HG03432 (cell line): ENCODE results near the gene SCGB3A1.

Experiments
- ATAC-seq: cut with Tn5 transposase; IDR thresholded peaks from one replicate; pipeline ENCODE4 v1.9.1; 2021; ENCODE audit warnings: mild to moderate bottlenecking, moderate library complexity; ENCODE audit not compliant: unreplicated experiment

The SCGB3A1 gene

DNA sequence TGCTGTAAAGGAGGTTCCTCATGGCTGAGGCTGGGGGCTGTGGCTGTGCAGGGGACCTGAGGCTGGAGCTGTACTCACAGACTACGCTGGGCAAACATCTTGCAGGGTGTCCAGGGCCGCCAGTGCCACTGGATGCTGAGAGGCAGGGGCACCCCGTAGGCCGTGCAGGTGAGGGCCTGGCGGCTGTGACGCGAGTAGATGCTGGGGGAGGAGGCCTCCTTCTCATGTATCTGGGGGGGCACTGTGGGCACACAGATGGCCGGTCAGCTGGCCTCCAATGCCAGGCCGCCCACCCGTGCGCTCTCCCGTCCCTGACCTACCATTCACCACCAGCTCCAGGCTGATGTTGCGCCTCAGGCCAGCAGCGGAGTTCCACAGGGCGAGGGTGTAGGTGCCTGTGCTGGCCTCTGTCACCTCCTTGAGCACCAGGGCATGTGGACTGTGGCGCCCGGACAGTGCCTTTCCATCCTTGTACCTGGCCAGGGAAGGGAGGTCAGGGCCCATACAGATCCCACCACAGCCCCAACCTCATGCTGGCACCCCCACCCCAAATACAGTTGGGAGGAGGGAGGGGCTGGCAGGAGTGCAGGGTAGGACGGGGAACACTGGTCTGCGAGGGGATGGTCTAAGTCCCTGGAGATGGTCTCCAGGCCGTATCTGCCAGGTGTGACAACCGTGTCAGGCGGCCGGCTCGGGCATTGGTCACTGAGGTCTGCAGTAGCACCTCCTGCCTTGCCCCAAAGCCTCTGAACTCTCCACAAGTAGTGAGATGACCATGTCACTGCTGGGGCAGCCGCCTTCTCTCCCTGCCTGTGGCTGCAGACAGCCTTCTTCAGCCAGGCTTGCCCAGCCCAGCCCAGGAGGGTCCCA lies 34.7 kb upstream of the SCGB3A1 start:
- no peak for ATAC-seq

DNA sequence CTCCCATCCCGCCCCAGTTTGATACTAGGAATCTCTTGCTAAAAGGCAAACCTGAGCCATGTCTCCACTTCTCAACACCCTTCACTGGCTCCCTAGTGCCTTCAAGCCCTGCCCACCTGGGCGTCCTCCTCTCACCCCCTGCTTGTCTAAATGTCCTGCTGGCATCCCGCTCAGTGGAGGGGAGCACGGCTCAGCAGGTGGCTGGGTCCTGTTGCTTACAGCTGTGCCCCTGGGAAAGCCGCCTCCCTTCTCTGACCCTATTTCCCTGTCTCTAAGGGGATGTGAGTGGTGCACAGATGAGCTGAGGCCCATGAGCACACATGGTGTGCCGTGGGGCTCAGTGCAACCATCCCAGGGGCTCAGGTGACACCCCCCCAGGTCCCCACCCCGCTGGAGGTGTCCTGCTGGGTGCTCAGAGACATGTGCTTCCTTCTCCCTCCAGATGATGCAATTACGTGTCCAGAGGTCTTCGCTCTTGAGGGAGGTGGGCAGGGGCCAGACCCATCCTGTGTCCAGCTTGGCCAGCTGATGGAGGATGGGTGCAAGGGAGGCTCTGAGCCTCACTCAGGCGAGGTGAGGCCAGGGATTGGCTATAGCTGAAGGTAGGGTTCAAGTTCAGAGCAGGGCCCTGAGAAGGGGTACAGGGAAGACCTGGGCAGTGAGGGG lies 34.0 kb upstream of the SCGB3A1 start:
- no peak for ATAC-seq

DNA sequence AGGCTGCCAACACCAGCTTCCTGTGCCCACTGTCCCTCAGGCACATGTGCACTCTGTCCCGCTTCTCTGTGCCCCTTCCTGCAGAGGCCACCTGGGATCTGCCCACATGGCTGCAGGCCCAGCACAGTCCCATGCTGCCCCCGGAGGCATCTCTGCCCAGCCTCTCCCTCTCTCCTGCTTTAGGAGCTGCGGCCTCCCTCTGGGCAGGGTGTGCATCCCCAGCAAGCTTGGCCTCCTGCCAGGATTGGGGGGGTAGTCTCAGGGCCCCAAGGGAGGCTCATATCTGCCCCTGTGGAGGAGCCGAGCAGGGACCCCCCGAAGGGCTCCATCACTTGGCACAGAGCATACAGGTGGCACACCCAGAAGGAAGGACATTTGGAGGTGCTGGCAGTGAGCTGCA lies 33.3 kb upstream of the SCGB3A1 start:
- ATAC-seq: no peak

DNA sequence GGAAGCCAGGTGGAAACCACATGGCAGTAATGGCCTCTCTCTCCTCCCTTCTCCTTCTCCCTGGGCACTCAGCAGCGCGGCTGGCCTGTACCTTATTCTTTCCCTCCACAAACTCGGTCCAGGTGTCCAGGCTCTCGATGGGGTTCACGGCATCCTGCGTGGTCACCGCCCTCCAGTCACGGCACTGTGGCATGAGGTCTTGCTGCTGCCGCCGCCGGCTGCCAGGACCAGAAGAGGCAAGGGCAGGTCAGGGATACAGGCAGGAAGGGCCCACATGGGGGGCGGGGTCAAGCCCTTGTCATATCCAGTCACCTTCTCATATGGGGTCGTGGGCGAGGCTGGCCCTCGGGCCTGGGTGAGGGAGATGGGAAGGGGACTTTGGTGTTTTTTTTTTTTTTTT lies 32.5 kb upstream of the SCGB3A1 start:
- ATAC-seq: no peak

DNA sequence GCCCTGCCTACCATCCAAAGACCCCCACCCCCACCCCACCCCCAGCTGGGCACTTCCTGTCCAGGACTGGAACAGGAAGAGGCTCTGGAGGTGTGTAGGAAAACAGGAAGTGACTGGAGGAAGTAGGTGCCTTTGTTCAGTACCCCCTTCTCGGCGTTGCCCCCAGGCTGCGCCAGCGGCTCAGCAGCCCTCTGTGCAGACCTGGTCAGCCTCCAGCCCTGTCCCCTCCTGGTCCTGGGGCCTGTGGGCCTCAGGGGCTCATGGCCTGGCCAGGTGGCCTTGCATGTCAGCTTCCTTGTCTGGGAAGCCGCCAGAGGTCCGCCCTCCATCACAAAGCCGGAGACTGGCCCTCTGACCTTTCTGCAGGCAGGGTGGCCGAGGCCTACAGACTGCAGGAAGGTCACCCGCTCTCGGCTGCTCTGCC lies 32.1 kb upstream of the SCGB3A1 start:
- no peak for ATAC-seq

DNA sequence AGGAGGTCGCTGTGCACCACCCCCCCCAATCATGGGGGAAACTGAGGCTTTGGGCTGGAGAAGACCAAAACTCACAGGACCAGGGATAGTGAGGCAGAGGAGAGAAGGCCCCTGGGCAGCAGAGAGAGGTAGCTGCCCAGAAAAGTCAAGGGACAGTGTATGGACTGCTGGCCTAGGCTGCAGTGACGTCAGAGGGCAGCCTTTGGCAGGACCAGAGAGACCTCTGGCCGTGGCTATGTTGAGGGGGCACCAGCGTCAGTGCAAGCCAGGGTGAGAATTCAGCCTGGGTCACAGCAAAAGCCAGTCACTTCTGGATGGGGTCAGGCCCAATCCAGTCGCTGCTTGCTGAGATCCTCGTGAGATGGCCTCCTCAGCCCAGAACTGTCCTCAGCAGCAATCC lies 31.6 kb upstream of the SCGB3A1 start:
- no peak for ATAC-seq

DNA sequence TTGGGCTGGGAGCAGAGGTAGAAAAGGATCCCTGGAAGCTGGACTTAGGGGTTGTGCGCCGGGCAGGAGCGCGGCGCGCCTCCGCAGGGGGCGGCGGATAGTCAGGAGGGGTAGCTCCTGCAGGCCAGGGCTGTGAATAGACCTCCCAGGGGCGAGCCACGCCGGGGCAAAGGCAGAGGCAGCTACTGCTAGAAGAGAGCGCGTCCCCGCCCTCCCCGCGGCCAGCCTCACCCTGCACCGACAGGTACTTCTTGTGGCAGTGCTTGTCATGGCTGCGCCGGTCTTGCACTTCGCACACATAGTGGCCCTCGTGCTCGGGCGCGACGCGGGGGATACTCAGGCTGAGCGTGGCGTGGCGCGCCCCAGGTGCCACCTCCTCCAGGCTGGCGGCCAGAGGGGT lies 30.0 kb upstream of the SCGB3A1 start:
- ATAC-seq: no peak

DNA sequence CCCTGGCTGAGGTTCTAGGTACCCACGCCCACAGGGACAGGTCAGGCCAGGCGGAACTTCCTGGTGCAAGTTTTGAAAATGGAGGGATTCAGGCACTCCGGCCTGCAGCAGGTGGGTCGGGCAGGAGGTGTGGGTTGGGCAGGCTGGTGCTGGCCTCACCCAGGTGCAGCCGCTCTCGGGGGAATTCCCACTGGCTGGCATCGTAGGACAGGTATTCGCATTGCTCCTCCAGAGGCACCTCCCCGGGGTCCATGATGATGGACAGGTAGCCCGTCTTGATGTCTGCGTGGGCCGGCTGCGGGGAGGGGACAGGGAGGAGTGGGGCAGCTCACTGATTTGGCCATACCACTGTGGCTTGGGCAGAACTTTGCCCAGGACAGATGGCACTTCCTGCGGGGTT lies 28.7 kb upstream of the SCGB3A1 start:
- ATAC-seq: no peak

DNA sequence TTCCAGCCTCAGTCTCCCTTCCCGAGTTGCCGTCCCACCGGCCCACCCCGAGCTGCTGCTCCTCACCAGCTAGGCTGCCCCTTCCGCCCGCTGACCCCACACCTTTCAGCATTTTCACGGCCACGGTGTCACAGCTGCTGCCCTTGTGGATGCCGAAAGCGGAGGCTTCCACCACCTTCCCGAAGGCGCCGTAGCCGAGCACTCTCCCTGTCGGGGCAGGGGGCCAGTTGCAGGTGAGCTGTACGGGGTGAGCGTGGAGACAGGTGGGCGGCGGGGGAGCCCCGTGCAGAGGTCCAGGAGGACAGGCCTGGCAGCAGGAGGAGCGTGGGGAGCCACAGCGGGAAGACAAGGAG lies 28.2 kb upstream of the SCGB3A1 start:
- no peak for ATAC-seq

DNA sequence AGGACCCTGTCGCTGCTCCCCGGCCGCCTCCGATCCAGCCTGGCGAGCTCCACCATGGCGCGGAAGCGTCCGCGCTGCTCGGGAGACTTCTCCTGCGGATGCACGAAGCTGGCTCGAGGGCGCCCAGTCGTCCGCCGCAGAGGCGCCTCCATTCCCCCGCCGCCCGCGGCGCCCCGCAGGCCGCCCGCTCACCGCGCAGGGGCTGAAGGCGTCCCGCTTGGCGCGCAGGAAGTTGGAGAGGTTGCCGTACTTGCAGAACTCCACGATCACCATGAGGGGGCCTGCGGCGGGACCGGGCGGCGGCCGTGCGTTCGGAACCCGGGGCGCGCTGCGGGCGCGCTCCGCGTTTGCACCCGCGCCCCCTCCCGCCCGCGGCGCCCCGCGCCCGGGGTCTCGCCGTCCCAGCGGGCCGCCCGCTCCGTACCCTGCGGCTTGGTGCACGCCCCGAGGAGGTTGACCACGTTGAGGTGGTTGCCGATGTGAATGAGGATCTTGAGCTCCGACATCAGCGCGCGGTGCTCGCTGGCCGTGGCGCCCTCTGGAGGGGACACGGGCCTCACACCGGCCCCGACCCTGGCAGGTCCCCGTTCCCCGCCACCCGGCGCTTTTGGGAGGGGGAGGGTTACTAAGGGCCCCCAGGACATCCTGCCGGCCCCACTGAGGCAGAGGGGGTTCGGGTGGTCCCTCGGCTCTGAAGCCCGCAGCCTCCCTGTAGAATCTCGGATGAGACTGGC lies 27.7 kb upstream of the SCGB3A1 start:
- no peak for ATAC-seq

DNA sequence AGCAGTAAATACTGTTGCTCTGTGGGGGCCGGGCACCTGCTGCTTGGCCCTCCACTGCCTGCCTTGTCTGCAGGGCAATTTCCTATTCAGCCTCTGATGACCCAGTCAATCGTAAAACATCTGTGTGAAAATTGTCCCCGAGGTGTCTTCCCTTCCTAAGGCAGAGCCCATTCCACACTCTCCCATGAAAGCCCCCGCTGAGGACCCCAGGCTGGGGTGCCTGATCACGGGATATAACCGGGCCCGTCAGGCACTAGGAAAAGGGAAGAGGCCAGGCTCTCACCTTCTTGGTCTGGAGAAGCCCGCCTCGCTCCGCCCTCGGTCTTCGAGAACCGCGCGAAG lies 27.2 kb upstream of the SCGB3A1 start:
- ATAC-seq: no peak

DNA sequence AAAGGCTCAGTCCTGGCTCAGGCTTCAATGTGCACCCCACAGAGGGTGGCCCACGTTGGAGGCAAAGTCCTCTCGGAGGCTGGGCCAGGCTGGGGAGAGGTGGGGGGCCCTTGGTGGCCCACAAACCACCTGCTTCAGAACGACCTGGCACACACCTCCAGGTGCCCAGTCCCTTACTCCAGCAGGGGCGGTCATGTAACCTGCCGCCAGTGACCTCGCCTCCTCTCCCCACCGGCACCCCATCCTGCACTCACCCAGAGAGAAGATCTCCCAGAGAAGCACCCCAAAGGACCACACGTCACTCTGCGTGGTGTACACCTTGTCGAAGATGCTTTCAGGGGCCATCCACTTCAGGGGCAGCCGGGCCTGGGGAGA lies 22.5 kb upstream of the SCGB3A1 start:
- no peak for ATAC-seq

DNA sequence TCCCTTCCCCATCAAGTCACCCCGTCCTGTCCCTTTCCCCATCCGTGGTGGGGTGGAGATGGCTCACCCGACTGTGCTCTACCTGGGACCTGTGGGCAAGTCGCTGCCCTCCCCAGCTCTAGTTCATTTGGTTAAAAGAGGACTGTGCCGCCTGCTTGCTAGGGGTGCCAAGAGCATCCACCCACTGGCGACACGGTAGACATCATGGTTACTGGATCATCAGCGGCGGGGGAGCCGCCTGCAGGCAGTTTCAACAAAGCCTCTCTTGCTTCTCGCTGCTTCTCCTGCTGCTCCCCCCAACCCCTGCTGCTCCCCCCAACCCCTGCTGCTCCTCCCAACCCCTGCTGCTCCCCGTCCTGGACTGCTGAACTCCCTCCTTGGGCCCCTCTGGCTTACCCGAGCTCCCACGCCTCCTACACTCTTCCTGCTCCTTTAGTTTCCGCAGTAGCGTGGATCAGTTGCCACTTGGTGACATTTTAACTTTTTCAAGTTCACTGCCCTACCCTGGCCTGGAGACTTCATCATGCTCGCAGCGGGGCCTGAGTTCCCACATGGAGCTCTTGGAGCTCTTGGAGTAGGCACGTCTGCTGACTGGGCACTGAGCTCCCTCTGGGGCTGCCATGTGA lies 22.0 kb upstream of the SCGB3A1 start:
- ATAC-seq: no peak

DNA sequence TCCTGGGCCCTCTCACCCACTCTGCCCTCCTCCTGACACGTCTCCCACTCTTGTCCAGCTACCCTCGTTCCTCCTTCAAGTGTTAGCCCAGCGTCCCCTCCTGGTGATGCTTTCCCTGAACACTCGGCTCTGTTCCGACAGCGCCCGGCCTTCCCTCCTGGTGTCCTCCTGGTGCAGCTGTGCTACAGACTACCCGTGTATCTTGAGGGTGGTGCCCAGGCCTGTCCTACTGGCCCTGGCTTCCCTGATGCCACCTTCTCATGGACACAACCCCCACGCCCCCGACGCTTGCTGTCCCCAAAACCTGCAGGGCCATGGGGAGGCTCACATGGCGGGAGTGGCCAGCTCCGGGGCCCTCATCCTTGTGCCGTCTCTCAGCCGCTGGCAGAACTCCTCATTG lies 21.4 kb upstream of the SCGB3A1 start:
- no peak for ATAC-seq

DNA sequence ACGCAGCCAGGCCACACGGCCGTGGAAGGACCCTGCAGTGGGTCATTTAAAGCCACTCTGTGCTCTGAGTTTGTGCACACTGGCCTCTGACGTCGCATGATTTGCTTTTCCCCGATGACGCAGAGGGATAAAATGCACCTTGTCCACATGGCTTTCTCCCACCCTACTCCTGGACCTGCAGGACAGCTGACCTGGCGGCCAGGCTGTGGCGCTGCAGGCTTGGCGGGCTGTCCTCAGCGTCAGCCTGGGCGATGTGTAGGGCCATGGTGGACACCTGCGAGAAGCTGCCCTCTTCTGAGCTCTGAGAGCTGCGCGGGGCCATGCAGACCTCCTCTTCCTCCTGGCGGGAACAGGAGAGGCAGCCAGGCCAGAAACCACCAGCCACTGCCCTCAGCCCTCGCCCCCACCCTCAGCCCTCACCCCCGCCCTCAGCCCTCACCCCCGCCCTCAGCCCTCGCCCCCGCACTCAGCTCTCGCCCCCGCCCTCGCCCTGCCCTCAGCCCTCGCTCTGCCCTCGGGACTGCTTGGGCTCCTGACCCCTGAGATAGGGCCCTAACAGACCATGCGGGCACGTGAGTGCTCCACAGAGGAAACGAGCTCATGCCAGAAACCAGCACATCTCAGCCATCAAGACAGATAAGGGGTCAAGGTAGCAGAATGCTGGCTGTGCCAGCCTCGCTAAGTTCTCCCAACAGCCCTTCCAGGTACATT lies 20.0 kb upstream of the SCGB3A1 start:
- ATAC-seq: no peak

DNA sequence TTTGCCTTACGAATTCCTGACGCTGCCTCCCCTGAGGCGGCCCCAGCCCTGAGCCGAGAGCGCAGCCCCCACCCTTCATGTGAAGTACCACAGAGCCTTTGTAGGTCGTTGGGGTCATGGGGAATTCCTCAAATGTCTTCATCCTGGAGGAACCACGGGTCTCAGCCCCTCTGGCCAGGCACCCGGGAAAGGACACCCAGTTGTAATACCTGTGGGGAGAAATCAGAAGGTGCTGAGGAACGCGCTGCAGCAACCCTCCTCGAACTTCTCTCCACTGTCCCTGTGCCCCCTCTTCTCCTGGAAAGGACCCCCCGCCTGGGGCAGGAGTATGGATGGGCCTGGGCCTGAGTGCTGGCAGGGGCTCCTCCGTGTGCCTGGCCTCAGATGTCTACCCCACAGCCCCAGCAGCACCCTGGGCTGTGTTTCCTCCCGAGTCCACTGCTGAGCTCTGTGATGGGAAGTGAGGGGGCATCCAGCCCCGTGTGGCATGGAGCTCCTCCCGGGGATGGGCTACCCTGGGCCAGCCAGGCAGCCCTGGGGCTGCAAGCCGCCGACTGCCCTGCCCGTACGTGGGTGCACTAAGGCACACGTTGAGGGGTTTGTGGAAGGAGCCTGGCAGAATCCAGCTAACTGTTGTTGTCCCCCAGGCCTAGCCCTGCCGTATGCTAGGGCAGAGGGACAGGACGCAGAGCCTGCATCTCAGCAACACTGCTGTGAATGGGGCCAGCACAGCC lies 18.7 kb upstream of the SCGB3A1 start:
- ATAC-seq: no peak

DNA sequence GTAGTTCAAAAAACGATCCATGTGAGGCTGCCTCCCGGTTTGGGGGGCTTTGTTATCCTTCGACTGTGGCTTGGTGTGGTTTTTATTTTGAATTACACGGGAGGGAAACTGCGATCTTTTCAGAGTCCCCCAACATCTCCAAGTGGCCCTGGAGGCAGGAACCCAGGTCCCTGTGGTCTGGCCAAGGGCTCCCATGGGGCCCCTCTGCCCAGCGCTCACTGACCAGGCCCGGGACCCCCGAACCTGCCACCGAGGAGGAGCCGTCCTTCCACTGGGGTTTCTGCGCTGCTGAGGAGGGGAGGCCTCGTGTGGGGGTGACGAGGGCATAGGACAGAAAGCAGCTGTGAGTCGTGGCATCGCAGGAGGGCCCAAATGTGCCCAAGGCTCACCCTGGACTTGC lies 18.1 kb upstream of the SCGB3A1 start:
- no peak for ATAC-seq

DNA sequence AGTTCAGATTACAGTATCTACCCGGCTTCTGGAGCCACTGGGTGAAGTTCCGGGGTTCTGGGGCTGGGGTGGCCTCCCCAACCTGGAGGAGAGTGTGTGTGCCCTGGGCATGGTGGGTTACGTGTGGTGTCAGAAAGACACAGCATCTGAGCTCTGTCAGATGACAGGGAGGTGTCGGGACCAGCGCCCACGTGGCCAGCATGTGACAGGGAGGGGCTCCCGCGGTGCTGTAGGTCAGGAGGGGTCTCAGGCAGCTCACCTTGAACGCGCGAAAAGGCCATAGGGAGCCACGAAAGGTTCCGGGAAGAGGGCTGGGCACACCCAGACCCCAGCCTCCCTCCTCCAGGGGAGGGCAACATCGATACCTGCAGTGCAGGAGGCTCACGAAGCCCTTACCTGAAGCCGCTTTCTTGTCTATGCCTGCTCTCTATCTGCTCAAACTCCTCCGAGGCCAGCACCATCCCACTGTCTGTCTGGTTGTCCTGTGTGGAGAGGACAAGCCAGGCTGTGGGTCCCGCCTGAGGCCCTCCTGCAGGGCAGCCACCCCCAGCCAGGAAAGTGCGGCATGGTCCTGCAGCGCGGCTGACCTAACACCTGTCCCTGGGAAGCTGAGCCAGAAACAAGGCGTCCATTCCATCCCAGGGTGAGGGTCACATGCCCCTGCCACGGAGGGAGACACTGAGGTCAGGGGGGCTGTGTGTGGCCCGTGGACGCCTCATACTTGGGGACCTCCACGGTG lies 17.4 kb upstream of the SCGB3A1 start:
- no peak for ATAC-seq

DNA sequence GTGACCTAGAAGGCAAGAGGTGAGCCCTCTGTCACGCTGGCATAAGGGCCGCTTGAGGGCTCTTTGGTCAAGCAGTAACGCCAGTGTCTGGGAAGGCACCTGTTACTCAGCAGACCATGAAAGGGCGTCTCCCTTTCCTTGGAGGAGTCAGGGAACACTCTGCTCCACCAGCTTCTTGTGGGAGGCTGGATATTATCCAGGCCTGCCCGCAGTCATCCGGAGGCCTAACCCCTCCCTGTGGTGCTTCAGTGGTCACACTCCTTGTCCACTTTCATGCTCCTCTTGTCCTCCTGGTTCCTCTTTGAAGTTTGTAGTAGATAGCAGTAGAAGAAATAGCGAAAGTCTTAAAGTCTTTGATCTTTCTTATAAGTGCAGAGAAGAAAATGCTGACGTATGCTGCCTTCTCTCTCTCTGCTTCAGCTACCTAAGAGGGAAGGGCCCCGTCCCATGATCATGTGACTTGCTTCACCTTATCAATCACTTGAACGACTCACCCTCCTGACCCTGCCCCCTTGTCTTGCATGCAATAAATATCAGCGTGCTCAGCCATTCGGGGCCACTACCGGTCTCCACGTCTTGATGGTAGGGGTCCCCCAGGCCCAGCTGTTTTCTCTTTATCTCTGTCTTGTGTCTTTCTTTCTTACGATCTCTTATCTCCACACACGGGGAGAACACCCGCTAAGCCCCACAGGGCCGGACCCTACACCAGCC lies 16.7 kb upstream of the SCGB3A1 start:
- no peak for ATAC-seq
